Omental fat pad (tissue), 4 donors: Measurements from ENCODE around the gene ABCC1. TPM values are rescaled to one million over a fixed set of nuclear protein-coding genes. Genes with fewer than 3 reads are reported as not detected.

ENCODE experiments used
- ATAC-seq: fragments of 150-250 bp; one replicate; pipeline ENCODE4 v1.9.1; 2016; ENCODE audit warnings: mild to moderate bottlenecking, moderate library complexity; ENCODE audit not compliant: low FRiP score
- DNase-seq: peaks from one replicate; pipeline ENCODE4 v3.0.0-alpha.2; 2019; ENCODE audit warnings: low spot score
- CTCF ChIP-seq, 3 donors: fragments of 450-650 bp; IDR thresholded peaks; one replicate each; pipeline ENCODE4 v1.5.1; 2016 to 2017; ENCODE audit warnings: antibody characterized with exemption in 3 of 3, mild to moderate bottlenecking in 3 of 3, moderate library complexity in 2 of 3
- total RNA-seq, 4 donors: library from RNA; depleted of rRNA; stranded (reverse); fragments of >200 nt; gene quantifications; one replicate each; pipeline ENCODE4 v1.1.0, GENCODE V29; 2016

The ABCC1 gene
- total RNA-seq, 4 donors from 2014 or later, result 21.8 to 53.2 (median 36.3) TPM

GRCh38 chr16:15993946-15994665 is 44.7 kb downstream of the ABCC1 start:
- no peak for DNase-seq
- no peak for TF ChIP-seq CTCF (IDR thresholded peaks at IDR 0.05)
- ATAC-seq, result no peak

DNA sequence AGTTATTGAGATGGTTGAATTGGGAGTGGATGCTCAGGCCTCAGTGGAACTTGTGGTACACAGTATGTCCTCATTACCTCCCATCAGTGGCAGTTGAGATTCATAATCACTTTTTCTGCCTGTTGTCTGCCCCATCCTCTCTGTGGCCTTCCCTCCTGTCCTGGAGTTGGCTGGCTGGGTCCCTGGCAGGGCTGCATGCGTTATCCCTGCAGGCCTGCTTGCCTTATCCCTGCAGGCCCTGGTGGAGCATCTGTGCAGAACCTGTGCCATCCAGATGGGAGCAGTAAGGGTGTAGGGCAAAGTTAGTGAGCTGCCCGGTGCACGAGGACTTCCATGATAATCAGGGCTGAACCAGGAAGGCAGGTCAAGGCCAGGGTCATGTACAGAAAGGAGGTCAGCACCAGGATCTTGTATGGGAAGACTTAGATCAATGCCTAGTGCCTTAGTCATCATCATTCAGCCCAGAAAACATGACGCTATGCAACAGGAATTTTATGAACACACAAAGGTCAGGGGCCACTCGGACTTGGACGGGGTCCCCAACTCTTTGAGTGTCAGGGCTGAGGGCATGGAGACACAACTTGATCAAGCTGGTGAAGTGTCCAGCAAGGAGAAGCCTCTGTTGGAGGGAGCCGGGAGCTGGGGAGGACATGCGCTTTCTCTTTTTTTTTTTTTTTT is 47.2 kb downstream of the ABCC1 start:
- peak; percentile 41 for DNase-seq
- peak; percentile 76 for ATAC-seq
- no peak for TF ChIP-seq CTCF (IDR thresholded peaks at IDR 0.05)

DNA sequence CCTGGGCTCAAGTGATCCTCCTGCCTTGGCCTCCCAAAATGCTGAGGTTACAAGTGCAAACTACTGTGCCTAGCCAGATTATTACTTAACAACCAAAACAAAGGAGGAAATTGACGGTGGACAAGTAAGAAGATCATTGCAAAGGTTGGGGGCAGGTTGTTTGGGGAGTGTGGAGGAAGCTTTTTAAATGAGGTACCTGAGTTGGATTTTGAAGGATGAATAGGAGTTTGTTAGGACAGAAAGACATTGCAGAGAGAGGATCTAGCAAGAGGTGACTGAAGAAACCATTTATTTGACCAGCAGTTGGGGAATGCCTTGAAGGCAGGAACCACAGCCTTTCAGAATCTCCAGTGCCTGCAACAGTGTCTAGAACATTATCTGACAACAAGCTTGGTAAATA is 51.3 kb downstream of the ABCC1 start:
- no peak for ATAC-seq
- TF ChIP-seq CTCF (IDR thresholded peaks at IDR 0.05), result no peak
- no peak for DNase-seq

- no peak for ATAC-seq
- no peak for DNase-seq
- TF ChIP-seq CTCF (IDR thresholded peaks at IDR 0.05), result no peak
Observed at GRCh38 chr16:16001596-16002255, 52.3 kb downstream of the ABCC1 start.

GRCh38 chr16:16003719-16004313 is 54.4 kb downstream of the ABCC1 start:
- ATAC-seq, result no peak
- DNase-seq, result no peak
- TF ChIP-seq CTCF (IDR thresholded peaks at IDR 0.05), result no peak

- DNase-seq (no peak), ATAC-seq (no peak)
- no peak for TF ChIP-seq CTCF (IDR thresholded peaks at IDR 0.05)
Observed at GRCh38 chr16:16004314-16004749, 54.9 kb downstream of the ABCC1 start.
